ENCODE measurements around the gene LAMC3. TPM values are rescaled to one million over a fixed set of nuclear protein-coding genes. Genes with fewer than 3 reads are reported as not detected.

Gene LAMC3
- total and polyA plus RNA-seq, 9 of the 15 experiments (the other 6 are each of a cell fraction or from before 2014, with no cell fraction given) = 0.10 TPM; not detected in 8

- DNase-seq (ENCODE audit: extremely low read depth in 1 of 4, low spot score in 3 of 4) = peak in 2 of 4 experiments; percentile 68 to 71
- ChIA-PET POLR2A (interaction anchor here (0.6 to 22.5 kb wide), 15 partner anchors 12 to 73 kb away, joined by 3 to 583 read pairs (median 4); partner anchors contain the start of gene NUP214), CTCF (ENCODE audit: low intra/inter-chr PET ratio) (no interaction called here)
- WGBS (ENCODE audit: insufficient coverage, low coverage, missing lambda C conversion rate) = 74% methylated on average over 4 of the region's 4 CpGs
- H3K79me2 ChIP-seq (ENCODE audit: control insufficient read depth, insufficient read depth, low read length) = no peaks in the 10 kb centered on the region
- H3K36me3 ChIP-seq (ENCODE audit: control insufficient read depth, insufficient read depth, low read length) = peaks cover 99% of the 10 kb centered on the region
- peak; percentile 36 for ATAC-seq
- peaks cover 0 to 6% of the 10 kb centered on the region in 2 experiments; a peak in 2 of 5 replicates for H3K4me1 ChIP-seq (replicated peaks in 1 of 2; ENCODE audit: control insufficient read depth in 2 of 2, insufficient read depth in 2 of 2, low read length in 2 of 2)
- H3K9ac ChIP-seq (ENCODE audit: insufficient read depth in 1 of 2, low read depth in 2 of 2, low read length in 2 of 2) = no peak overlapping the region
- H3K27ac ChIP-seq (ENCODE audit: extremely low read depth, low read depth, low read length) = no peak overlapping the region
- TF ChIP-seq SNIP1 (IDR thresholded peaks at IDR 0.05; ENCODE audit: low read depth) (no peak), ZNF197 (CRISPR knock-in tag; IDR thresholded peaks at IDR 0.05; ENCODE audit: low read depth) (no peak), IRF9 (tag; IDR thresholded peaks at IDR 0.05) (no peak), TRIM24 (IDR thresholded peaks at IDR 0.05) (no peak), ARNT (IDR thresholded peaks at IDR 0.05) (no peak), MAFK (IDR thresholded peaks at IDR 0.05; ENCODE audit: low read length) (no peak), ATF1 (CRISPR knock-in tag; IDR thresholded peaks at IDR 0.05) (no peak), ATF1 (tag; IDR thresholded peaks at IDR 0.05) (no peak), ZNF699 (CRISPR knock-in tag; IDR thresholded peaks at IDR 0.05; ENCODE audit: insufficient replicate concordance) (no peak), CBFA2T2 (conservative IDR thresholded peaks at IDR 0.05) (no peak), LARP7 (IDR thresholded peaks at IDR 0.05) (no peak)
- TF ChIP-seq, protein P1, sequence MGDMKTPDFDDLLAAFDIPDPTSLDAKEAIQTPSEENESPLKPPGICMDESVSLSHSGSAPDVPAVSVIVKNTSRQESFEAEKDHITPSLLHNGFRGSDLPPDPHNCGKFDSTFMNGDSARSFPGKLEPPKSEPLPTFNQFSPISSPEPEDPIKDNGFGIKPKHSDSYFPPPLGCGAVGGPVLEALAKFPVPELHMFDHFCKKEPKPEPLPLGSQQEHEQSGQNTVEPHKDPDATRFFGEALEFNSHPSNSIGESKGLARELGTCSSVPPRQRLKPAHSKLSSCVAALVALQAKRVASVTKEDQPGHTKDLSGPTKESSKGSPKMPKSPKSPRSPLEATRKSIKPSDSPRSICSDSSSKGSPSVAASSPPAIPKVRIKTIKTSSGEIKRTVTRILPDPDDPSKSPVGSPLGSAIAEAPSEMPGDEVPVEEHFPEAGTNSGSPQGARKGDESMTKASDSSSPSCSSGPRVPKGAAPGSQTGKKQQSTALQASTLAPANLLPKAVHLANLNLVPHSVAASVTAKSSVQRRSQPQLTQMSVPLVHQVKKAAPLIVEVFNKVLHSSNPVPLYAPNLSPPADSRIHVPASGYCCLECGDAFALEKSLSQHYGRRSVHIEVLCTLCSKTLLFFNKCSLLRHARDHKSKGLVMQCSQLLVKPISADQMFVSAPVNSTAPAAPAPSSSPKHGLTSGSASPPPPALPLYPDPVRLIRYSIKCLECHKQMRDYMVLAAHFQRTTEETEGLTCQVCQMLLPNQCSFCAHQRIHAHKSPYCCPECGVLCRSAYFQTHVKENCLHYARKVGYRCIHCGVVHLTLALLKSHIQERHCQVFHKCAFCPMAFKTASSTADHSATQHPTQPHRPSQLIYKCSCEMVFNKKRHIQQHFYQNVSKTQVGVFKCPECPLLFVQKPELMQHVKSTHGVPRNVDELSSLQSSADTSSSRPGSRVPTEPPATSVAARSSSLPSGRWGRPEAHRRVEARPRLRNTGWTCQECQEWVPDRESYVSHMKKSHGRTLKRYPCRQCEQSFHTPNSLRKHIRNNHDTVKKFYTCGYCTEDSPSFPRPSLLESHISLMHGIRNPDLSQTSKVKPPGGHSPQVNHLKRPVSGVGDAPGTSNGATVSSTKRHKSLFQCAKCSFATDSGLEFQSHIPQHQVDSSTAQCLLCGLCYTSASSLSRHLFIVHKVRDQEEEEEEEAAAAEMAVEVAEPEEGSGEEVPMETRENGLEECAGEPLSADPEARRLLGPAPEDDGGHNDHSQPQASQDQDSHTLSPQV (IDR thresholded peaks at IDR 0.05) = no peak
- H3K27me3 ChIP-seq (ENCODE audit: control insufficient read depth in 2 of 2, insufficient read depth in 2 of 2, low read length in 2 of 2) = no peaks in the 10 kb centered on the region
- BruUV-seq (replicated peaks) = no TSS peak
- H3K4me3 ChIP-seq = no peak overlapping the region
- H4K20me1 ChIP-seq (replicated peaks; ENCODE audit: control insufficient read depth, insufficient read depth, low read length) = peaks cover 23% of the 10 kb centered on the region
- FAIRE-seq = no peak
- in situ Hi-C loops (cut with MboI) (no loop called here), intact Hi-C loops (cut with micrococcal nuclease) (loop anchor here (2.0 kb wide), 1 partner anchor 53 kb away; no protein-coding TSS in a partner anchor)
- H3K4me2 ChIP-seq (ENCODE audit: insufficient read depth, low read length) = no peak overlapping the region
- peaks cover 14% of the 10 kb centered on the region for H3K9me1 ChIP-seq (ENCODE audit: control insufficient read depth, insufficient read depth, low read length)
- H3K9me3 ChIP-seq (replicated peaks; ENCODE audit: control insufficient read depth, insufficient read depth, low read depth, low read length) = no peaks in the 10 kb centered on the region
- H2AFZ ChIP-seq (ENCODE audit: low read depth, low read length) = no peak overlapping the region
These were observed 131.1 kb downstream of the LAMC3 start for GRCh38 chr9:131140112-131140511.

All from K562 (cell line).